T-helper 9 cell (primary cell): ENCODE data around the gene EID2.

Source experiments
- DNase-seq: peaks from one replicate; pipeline ENCODE4 v3.0.0-alpha.2; 2020
- total RNA-seq, 2 donors: gene quantifications; one replicate each; lab custom pipeline; 2026; lab: John Stamatoyannopoulos, UW

Gene EID2, protein sequence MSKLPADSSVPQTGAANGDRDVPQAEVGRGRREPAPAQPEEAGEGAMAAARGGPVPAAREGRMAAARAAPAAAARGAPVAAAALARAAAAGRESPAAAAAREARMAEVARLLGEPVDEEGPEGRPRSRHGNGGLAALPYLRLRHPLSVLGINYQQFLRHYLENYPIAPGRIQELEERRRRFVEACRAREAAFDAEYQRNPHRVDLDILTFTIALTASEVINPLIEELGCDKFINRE
- total RNA-seq = 23.2 to 24.0 reads per million in 2 donors

DNA sequence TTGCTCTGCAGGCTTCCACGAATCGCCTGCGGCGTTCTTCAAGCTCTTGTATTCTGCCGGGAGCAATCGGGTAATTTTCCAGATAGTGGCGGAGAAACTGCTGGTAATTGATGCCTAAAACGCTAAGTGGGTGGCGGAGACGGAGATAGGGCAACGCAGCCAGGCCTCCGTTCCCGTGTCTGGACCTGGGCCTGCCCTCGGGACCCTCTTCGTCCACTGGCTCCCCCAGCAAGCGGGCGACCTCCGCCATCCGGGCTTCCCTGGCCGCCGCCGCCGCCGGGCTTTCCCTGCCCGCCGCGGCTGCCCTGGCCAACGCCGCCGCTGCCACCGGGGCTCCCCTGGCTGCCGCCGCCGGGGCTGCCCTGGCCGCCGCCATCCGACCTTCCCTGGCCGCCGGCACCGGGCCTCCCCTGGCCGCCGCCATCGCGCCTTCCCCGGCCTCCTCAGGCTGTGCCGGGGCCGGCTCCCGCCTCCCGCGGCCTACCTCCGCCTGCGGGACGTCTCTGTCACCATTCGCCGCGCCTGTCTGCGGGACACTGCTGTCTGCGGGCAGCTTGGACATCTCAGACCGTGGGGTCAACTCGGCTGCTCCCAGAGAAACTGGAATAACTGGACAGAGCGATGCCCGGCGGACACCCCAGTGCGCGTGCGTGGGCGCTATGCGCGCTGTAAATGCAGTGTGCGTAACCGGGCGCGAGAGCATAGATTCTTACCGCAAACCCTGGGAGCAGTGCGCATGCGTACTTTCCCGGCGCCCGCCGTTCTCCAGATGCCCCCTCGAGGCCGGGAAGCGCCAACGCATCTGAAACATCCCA lies at the start of gene EID2:
Gene EID2, minus strand, starts transcription at position 644 of the 815 bp plus-strand sequence. Its CDS starts 82 bp downstream, at position 562.
- DNase-seq = peak; percentile 92

DNA sequence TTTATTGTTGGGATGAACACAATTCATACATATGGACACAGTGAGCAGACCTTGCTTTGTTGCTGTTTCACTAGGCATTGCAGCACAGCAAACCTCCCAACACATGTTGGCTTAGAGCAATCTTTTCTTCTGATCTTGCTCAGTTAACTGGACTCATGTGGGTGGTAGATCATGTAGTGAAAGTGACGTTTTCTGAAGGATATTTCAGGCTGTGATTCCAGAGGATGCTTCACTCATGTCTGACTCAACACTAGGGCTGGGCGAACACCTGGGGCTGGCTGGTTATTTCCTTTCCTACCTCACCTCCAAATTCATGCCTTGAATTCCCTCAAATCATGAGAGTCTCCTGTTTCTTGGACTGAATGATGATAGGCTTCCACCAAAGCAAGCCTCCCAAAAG lies 48.1 kb upstream of the EID2 start:
- DNase-seq = no peak

DNA sequence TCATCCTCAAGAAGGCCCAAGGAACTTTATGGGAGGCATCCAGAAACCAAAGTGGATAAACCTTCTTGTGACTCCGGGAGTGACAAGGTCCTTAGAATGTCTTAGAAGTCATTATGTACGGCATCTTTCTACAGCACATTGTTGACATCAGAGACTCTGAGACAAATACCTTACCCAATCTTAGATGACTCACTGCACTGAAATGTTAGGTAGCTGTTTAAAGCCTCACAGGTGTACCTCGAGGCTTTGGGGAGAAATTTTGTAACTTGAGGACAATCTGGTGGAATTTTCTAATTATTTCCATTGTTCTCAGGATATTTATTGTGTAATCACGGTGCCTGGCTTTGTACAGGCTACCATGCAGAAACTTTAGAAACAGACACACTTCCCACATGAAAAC lies 47.5 kb upstream of the EID2 start:
- DNase-seq = no peak

DNA sequence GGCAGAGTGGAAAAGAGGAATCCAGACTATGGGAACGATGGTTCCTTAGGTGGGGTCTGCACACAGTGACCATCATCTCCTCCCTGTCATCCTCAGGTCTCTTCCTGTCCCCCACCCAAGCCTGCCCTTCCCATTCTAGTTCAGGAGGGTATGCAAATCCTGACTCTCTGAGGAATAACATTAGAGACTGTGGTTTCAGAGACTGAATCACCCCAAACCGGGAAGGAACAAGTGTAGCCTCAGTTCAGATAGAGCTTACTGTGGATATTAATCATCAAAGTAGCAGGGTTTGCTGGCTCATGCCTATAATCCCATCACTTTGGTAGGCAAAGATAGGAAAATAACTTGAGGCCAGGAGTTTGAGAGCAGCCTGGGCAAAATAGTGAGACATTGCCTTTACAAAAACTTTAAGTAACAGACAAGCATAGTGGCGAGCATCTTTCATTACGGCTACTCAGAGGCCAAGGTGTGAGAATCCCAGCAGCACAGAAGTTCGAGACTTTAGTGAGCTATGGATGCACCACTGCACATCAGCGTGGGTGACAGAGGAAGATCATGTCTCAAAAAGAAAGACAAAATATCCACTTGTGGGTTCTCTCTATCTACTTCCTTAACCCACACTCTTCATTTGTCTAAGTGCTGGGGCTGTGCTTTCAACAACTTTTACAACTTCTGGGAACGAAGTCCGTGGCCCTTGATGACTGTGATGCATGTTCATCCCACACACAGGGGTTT lies 43.1 kb upstream of the EID2 start:
- no peak for DNase-seq

DNA sequence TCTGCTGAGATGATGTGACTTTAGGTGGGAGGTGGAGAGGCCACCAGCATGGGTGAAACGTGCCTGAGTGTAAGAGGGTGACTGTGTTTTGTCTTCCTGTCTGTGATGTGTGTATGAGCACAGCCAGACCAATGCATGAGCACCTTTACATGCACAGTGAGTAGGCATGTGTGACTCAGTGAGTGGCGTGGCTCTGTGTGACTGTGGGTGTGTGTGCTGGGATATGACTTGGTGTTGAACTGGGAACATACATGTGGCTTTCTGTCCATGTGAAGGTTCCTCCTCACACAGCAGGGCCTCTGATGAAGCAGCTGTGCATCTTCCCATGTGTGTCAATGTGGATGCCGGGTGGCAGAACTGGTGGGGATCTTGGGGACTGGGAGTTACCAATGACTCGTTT lies 42.5 kb upstream of the EID2 start:
- no peak for DNase-seq

DNA sequence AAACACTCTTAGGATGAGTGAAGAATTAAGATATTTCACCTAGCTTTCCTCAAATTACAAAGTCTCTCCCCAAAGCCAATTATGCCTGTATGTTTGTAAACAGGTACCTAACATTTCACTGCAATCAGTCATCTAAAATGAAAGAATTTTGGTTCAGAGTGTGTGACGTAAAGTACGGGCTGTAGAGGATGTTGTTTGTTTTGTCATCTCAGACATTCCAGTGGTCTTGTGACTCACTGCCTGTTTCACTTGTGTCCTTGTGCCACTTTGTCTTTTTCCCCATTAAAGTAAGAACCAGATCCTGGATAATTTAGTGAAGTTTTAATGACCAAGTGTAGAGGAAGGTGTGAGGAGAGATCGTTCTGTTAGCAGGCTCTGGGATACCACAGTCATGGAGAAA lies 28.6 kb upstream of the EID2 start:
- no peak for DNase-seq

DNA sequence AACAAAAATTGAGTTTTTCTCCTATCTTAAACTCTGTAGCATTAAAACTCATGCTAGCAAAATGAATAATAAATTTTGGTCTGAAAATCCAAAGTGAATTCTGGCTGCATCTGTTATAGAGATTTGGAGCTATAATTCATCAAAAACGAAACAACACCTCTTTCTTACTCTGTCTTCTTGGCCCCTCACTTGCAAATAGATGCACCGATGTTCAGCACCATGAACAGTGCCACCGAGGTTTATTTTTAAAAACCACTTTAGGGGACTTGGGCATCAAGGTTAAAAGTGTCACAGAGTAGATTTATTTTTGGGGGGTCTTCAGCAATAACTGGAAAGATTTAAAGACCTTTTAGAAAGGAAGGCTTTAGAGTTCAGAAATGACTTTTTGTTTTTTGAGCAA lies 26.1 kb upstream of the EID2 start:
- DNase-seq = no peak

DNA sequence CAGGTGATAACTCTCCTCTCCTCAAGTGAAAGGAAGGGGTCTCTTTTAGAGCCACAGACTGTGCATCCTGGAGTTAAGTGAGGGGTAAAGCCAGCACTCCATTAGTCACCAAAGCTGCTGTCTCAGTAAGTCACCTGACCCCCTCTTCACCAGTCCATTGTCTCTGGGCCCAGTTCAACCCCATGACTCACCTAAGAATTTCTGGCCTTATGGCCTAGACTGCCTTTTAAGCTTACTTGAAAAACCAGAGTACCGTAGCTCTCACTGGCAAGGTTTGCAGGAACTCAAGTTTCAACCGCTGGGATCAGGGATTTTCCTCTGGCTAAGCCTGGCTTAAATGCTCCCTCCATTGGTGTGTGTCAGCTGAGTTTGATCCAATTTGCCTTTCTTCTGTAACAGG lies 23.4 kb upstream of the EID2 start:
- DNase-seq = no peak

DNA sequence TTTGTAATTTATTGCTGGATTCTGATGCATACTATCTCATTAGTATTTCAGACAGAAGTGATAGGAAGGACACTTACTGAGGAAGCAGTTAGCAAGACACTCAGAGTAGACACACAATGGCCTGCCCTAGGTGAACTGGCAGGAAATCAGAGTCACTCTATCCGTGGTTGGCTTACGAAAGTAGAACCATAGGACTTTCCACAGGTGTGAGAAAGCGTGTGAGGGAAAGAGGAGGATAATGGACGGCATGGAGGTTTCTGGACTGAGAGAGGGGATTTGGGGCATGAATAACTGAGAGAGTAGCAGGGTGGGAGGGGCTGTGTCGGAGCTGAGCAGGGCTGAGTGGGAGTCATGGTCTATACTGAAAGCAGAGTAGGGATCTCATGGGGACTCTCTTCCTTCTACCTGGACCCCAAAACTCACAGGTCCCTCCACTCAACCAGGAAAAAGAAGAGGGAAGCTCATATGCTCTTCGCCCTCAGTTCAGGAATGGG lies 18.7 kb upstream of the EID2 start:
- DNase-seq = no peak

DNA sequence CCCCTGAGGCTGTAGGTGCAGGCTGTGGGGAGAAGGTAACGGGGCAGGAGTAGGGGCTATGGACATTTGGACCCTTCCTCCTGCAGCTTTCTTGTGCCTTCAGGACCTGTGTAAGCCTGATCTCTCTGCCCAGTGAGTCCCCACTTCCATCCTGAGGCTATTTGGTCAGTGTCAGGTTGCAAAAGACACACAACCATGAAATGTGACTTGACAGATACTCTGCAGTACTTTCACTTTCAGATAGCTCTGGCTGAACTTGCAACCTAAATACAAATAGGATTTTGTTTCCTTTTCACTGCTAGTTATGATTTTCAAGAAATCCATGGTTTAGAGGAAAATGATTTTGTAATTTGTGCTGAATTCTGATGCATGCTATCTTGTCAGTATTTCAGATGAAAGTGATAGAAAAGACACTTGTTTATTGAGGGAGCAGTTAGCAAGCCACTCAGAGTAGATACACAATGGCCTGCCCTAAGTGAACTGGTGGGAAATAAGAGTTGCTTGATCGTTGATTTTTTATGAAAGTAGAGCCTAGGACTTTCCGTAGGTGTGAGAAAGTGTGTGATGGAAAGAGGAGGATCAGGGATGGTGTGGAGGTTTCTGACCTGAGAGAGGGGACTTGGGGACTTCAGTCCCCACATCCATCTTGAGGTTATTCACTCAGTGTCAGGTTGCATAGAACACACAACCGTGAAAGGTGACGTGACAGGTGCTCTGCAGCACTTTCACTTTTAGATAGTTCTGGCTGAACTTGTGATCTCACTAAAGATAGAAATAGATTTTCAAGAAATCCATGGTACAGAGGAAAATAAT lies 18.1 kb upstream of the EID2 start:
- no peak for DNase-seq

DNA sequence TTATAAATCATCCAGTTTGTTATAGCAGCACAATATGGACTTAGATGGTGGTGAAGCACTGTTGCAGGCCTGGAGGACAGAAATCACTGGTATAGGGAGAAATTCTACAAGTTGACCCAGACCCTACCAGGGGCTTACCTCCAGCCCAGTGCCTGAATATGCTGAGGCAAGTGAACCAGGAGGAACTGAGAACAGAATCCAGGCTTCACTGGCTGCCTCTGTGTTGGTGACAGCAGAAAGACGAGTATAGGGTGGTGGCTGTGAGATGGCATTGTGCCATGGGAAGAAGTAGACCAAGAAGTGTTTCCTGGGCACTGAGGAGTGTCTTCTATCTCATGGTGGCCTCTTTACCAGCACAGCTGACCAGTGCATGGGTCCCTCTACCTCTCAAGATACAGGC lies 15.9 kb upstream of the EID2 start:
- DNase-seq = no peak

DNA sequence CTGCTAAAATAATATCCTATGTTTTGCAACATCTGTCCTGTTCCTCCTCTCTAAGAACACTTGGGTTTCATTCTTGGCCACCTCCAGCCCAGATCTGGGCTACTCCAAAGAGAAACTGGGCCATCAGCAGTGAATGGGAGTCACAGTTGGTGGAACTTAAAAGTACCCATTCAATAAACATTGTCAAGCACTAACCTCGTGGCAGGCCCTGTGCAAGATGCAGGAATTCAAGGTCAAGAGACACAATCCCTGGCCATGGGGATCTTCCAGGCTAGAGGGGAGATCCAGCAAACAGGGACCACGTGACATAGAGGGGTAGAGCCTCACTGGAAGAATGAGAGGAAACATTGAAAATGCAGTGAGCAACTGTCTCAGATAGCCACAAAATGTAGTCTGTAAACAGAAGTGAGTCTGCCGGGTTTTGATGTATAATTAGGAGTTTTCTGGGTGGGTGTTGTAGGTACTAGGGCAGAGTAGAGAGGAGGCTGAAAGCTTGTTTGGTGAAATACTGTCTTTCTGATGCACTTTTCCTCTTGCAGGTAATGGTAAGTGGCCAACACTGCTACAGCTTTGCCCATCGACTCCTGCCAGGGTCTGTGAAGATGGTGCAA lies 14.8 kb upstream of the EID2 start:
- DNase-seq = no peak

DNA sequence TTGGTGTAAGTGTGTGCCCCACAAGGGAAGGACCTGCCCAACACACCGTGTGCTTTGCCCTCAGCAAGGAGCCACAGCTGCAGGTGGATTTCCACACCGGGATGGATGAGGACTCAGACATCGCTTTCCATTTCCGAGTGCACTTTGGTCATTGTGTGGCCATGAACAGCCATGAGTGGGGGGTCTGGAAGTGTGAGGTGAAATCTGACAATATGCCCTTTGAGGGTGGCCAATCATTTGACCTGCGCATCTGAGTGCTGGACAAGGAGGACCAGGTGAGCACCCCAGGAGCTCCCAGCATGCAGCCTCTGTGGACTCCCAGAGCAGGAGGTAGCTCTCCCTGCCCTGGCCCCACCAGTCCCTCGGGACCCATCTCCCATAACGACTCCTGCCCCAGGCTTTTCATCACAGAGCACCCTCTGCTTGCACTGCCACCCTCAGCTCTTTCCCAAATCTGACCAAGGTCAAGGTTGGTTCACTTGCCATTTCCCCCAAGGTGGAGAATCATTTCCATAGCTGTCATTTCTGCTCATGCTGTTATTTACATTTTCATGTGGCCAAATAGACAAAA lies 13.2 kb upstream of the EID2 start:
- DNase-seq = no peak

DNA sequence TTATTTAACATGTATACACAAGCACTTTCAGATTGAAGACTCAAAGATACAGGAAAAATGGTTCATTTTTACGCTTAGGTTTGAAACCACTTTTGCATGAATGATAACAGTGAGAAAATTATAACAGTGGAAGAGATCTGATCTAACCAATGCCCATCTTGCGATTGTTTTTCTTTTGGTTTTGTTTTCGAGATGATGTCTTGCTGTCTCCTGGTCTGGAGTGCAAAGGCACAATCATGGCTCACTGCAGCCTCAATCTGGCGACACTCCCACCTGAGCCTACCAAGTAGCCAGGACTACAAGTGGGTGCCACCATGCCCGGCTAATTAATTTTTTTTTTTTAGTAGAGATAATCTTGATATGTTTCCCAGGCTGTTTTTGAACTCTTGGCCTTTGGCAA lies 10.2 kb upstream of the EID2 start:
- DNase-seq = no peak

DNA sequence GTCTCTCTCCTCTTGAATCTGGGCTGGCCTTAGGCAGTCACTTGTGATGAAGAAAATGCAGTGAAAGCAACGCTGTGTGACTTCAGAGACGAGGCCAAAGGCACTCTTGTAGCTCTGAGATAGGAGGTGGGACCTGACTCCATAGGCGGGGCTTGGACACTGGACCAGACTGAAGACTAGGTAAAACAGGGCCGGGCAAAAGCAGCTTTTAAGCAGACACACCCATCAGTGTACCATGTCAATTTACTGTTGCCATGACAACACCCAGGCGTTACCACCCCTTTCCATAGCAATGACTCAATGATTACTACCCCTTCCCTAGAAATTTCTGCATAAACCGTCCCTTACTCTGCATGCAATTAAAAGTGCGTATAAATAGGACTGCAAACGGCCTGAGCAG lies 6.6 kb upstream of the EID2 start:
- no peak for DNase-seq

DNA sequence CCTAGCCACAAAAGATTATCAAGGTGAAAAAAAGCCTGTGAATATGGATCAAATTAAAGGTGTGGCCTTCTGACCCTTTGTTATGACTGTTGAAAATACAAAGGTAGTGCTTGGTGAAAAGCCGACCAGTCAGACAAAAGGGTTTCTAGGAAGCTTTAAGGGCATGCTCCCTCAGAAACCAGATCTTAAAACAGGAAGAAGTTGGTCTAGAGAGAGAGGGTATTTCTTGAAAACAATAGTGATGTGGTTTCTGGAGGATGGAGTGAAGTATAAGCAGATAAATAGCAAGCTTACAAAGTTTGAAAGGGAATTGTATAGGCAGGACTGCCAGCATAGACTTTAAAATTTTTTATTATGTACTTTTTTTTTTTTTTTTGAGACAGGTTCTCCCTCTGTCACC lies 5.0 kb upstream of the EID2 start:
- no peak for DNase-seq

DNA sequence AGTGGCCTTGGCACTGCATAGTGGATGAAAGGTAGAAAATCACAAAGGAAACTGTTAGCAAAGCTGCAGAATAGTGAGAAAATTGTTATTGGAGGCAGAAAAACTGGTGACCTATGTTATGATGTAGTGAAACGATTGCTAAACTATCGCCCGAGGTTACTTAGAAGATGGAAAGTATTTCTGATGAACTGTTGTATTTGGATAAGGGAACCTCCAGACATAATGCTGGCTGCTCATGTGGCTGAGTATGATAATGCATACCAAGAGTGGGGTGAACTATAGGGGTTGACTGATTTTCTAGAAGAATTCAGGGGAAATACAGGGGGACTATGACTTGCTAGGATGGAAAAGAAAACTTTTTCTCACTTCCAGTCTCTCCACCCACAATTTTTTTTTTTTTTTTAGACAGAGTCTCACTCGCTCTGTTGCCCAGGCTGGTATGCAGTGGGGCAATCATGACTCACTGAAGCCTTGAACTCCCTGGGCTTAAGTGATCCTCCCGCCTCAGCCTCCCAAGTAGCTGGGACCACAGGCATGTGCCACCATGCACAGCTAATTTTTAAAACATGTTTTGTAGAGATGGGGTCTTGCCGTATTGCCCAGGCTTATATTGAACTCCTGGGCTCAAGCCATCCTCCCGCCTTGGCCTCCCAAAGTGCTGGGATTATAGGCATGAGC lies 4.4 kb upstream of the EID2 start:
- no peak for DNase-seq

DNA sequence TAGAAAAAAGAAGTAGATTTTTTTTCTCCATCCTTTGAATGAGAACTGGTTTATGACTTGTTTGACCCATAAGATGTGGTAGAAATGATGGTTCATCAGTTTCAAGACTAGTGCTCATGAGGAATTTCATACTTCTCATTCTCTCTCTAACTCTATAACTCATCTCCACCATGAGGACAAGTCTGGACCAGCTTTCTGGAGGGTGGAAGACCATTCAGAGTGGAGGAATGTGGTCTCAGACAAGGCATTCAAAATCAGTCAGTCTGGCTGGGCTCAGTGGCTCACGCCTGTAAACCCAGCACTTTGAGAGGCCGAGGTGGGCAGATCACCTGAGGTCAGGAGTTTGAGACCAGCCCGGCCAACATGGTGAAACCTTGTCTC lies 3.5 kb upstream of the EID2 start:
- no peak for DNase-seq

DNA sequence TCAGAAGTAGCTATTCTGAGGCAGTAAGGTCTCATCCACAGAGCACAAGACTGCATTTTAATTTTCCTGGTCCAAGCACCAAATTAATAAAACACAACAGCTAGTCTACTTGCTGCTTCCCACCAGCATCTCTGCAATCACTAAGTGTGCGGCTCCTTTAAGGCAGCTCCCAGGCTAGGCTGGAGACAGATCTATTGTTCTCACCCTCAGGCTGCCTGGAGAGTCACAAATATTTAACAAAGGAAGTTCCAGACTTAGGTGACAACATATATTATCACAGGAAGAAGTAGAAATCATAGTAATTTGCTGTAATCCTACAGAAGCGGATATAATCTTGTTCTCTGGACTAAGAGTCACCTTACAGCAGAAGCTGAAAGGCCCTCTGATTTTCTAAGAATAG lies 2.2 kb upstream of the EID2 start:
- DNase-seq = no peak

DNA sequence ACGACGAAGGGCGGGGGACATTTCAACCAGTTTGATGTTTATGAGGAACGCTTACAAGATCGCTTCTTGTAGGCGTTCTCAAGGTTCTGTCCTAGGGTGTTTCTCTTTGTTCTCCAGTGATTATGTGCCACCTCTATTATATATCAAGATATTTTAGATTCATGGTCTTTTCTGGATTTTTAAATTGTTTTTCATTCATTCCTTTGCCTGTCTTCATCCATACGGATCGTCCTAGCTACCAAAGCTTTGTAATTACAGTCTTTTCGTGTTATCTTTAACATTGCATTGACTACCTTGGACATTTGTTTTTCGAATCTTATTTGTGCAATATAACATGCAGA lies 342 bp upstream of the EID2 start:
- DNase-seq = no peak

DNA sequence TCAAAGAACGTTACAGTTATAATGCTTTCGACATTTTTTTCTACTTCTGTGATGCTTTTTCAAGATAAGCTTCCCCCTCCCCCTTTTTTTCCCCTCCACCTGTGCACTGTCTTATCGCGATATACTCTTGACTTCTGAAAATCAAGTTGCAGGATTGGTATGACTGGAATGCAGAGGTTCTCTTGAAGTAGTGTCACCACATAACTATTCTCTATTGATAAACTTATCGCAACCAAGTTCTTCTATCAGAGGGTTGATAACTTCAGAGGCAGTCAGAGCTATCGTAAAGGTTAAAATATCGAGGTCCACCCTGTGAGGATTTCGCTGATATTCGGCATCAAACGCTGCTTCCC lies 820 bp downstream of the EID2 start:
- no peak for DNase-seq

DNA sequence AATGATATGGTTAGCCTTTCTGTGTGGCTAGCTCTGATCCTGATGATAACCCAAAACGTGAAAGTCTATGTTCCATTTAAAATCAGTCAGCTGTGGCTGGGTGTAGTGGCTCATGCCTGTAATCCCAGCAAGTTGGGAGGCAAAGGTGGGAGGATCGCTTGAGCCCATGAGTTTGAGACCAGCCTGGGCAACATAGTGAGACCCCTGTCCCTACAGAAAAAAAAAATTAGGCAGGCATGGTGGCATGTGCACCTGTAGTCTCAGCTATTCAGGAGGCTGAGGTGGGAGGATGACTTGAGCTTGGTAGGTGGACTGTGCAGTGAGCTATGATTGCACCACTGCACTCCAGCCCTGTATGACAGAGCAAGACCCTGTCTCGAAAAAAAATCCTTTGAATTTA lies 6.2 kb downstream of the EID2 start:
- no peak for DNase-seq
